Measurements from ENCODE around the gene INTS11. TPM values are rescaled to one million over a fixed set of nuclear protein-coding genes. Genes with fewer than 3 reads are reported as not detected.

INTS11 gene
- total and polyA plus RNA-seq, 9 of the 15 experiments (the other 6 are each of a cell fraction or from before 2014, with no cell fraction given): 3.6 to 183 (median 110) TPM

GRCh38 chr1:1334835-1335234 is 10.4 kb upstream of the INTS11 start (continued):
- TF ChIP-seq AFF1 (IDR thresholded peaks at IDR 0.05; ENCODE audit: low read depth in 1 of 2, partially characterized antibody in 2 of 2) (peak in 1 of 2 experiments; percentile 98), GATAD2B (IDR thresholded peaks at IDR 0.05; ENCODE audit: borderline replicate concordance) (no peak), MEF2A (IDR thresholded peaks at IDR 0.05; ENCODE audit: control insufficient read depth, low read depth, low read length) (no peak), LCOR (CRISPR knock-in tag; IDR thresholded peaks at IDR 0.05) (no peak), MTA2 (IDR thresholded peaks at IDR 0.05; ENCODE audit: low read depth) (no peak), STAG1 (CRISPR knock-in tag; IDR thresholded peaks at IDR 0.05; ENCODE audit: borderline replicate concordance) (peak; percentile 77; the same call in 1 of the 2 replicates), XRCC4 (IDR thresholded peaks at IDR 0.05; ENCODE audit: extremely low read depth, insufficient read depth, insufficient read length) (no peak), ZNF584 (CRISPR knock-in tag; IDR thresholded peaks at IDR 0.05; ENCODE audit: low read depth) (no peak), ARID1B (IDR thresholded peaks at IDR 0.05) (no peak), ZNF695 (CRISPR knock-in tag; IDR thresholded peaks at IDR 0.05) (no peak), HDAC1 (IDR thresholded peaks at IDR 0.05) (peak in 1 of 2 experiments; percentile 81; a peak in 2 of 4 replicates), ZNF778 (CRISPR knock-in tag; IDR thresholded peaks at IDR 0.05) (no peak), CTBP1 (IDR thresholded peaks at IDR 0.05; ENCODE audit: borderline replicate concordance) (no peak), FOXA1 (IDR thresholded peaks at IDR 0.05; ENCODE audit: borderline replicate concordance) (no peak), HDAC2 (IDR thresholded peaks at IDR 0.05) (peak; percentile 39; the same call in 1 of the 2 replicates), DDX20 (tag; IDR thresholded peaks at IDR 0.05; ENCODE audit: low read depth) (no peak), ARNT (IDR thresholded peaks at IDR 0.05) (no peak), FOXM1 (IDR thresholded peaks at IDR 0.05; ENCODE audit: low read depth) (no peak), FOXM1 (CRISPR knock-in tag; IDR thresholded peaks at IDR 0.05; ENCODE audit: low read depth) (no peak; the same call in 1 of the 2 replicates), ZNF232 (CRISPR knock-in tag; IDR thresholded peaks at IDR 0.05) (peak; percentile 84; the same call in 1 of the 2 replicates), ZNF586 (CRISPR knock-in tag; conservative IDR thresholded peaks at IDR 0.05) (no peak), ZNF764 (CRISPR knock-in tag; IDR thresholded peaks at IDR 0.05; ENCODE audit: low read depth) (no peak)
- TF ChIP-seq, protein P1, sequence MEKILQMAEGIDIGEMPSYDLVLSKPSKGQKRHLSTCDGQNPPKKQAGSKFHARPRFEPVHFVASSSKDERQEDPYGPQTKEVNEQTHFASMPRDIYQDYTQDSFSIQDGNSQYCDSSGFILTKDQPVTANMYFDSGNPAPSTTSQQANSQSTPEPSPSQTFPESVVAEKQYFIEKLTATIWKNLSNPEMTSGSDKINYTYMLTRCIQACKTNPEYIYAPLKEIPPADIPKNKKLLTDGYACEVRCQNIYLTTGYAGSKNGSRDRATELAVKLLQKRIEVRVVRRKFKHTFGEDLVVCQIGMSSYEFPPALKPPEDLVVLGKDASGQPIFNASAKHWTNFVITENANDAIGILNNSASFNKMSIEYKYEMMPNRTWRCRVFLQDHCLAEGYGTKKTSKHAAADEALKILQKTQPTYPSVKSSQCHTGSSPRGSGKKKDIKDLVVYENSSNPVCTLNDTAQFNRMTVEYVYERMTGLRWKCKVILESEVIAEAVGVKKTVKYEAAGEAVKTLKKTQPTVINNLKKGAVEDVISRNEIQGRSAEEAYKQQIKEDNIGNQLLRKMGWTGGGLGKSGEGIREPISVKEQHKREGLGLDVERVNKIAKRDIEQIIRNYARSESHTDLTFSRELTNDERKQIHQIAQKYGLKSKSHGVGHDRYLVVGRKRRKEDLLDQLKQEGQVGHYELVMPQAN (IDR thresholded peaks at IDR 0.05; ENCODE audit: borderline replicate concordance): peak; percentile 60; the same call in 1 of the 2 replicates
- TF ChIP-seq, protein P2, sequence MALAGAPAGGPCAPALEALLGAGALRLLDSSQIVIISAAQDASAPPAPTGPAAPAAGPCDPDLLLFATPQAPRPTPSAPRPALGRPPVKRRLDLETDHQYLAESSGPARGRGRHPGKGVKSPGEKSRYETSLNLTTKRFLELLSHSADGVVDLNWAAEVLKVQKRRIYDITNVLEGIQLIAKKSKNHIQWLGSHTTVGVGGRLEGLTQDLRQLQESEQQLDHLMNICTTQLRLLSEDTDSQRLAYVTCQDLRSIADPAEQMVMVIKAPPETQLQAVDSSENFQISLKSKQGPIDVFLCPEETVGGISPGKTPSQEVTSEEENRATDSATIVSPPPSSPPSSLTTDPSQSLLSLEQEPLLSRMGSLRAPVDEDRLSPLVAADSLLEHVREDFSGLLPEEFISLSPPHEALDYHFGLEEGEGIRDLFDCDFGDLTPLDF (CRISPR knock-in tag; IDR thresholded peaks at IDR 0.05): peak; percentile 84; the same call in 1 of the 2 replicates

All from K562 (cell line).